GM19328 (cell line): ENCODE data around the gene UCN2.

Experiments used
- ATAC-seq: cut with Tn5 transposase; IDR thresholded peaks from one replicate; pipeline ENCODE4 v1.9.1; 2021; ENCODE audit warnings: mild to moderate bottlenecking, moderate library complexity; ENCODE audit not compliant: unreplicated experiment

The UCN2 gene

GRCh38 chr3:48591886-48592518 lies 28.4 kb upstream of the UCN2 start:
- ATAC-seq = no peak

GRCh38 chr3:48591436-48591835 lies 27.9 kb upstream of the UCN2 start:
- no peak for ATAC-seq

GRCh38 chr3:48588230-48588629 lies 24.6 kb upstream of the UCN2 start:
- ATAC-seq = no peak

GRCh38 chr3:48587686-48588085 lies 24.1 kb upstream of the UCN2 start:
- ATAC-seq = no peak

- ATAC-seq = no peak
These were observed 21.8 kb upstream of the UCN2 start for GRCh38 chr3:48585411-48585810.

- no peak for ATAC-seq
These were observed 21.3 kb upstream of the UCN2 start for GRCh38 chr3:48584836-48585235.

- no peak for ATAC-seq
These were observed 18.3 kb upstream of the UCN2 start for GRCh38 chr3:48581621-48582481.

GRCh38 chr3:48576647-48577046 lies 13.1 kb upstream of the UCN2 start:
- no peak for ATAC-seq

- no peak for ATAC-seq
These were observed 11.8 kb upstream of the UCN2 start for GRCh38 chr3:48575366-48575765.

GRCh38 chr3:48573973-48574585 lies 10.5 kb upstream of the UCN2 start:
- ATAC-seq = no peak

- ATAC-seq = no peak
These were observed 8.9 kb upstream of the UCN2 start for GRCh38 chr3:48572517-48572916.

GRCh38 chr3:48571938-48572337 lies 8.4 kb upstream of the UCN2 start:
- no peak for ATAC-seq

- no peak for ATAC-seq
These were observed 6.3 kb upstream of the UCN2 start for GRCh38 chr3:48569808-48570450.

- ATAC-seq = no peak
These were observed 5.8 kb upstream of the UCN2 start for GRCh38 chr3:48569400-48569799.

- ATAC-seq = no peak
These were observed 4.9 kb upstream of the UCN2 start for GRCh38 chr3:48568476-48568875.

- ATAC-seq = no peak
These were observed 3.9 kb upstream of the UCN2 start for GRCh38 chr3:48567500-48567899.

- ATAC-seq = no peak
These were observed 3.5 kb upstream of the UCN2 start for GRCh38 chr3:48567090-48567489.

- no peak for ATAC-seq
These were observed 2.8 kb upstream of the UCN2 start for GRCh38 chr3:48566401-48566760.

- ATAC-seq = no peak
These were observed 2.2 kb upstream of the UCN2 start for GRCh38 chr3:48565591-48566400.

GRCh38 chr3:48565186-48565585 lies 1.6 kb upstream of the UCN2 start:
- ATAC-seq = no peak

- no peak for ATAC-seq
These were observed 1.1 kb upstream of the UCN2 start for GRCh38 chr3:48564667-48565066.
